Measurements from ENCODE around the gene CD4.

Gene CD4

GRCh38 chr12:6817662-6818157, 28.4 kb downstream of the CD4 start:
- no peak for DNase-seq

GRCh38 chr12:6818222-6818621, 28.9 kb downstream of the CD4 start:
- DNase-seq = no peak

- no peak for DNase-seq
Measured at GRCh38 chr12:6818645-6819044, 29.3 kb downstream of the CD4 start.

GRCh38 chr12:6819106-6820030, 30.0 kb downstream of the CD4 start:
- no peak for DNase-seq

GRCh38 chr12:6820166-6820565, 30.8 kb downstream of the CD4 start:
- no peak for DNase-seq

- DNase-seq = no peak
Measured at GRCh38 chr12:6821591-6822425, 32.5 kb downstream of the CD4 start, which contains the start of gene GPR162. TSS of gene GPR162 (plus strand) at chr12:6821821. CDS start at chr12:6823899, 2,078 bp downstream.

GRCh38 chr12:6822426-6823135, 33.3 kb downstream of the CD4 start:
- no peak for DNase-seq

GRCh38 chr12:6823182-6824084, 34.1 kb downstream of the CD4 start:
- no peak for DNase-seq

- DNase-seq = no peak
Measured at GRCh38 chr12:6824085-6824775, 34.9 kb downstream of the CD4 start.

- no peak for DNase-seq
Measured at GRCh38 chr12:6824901-6825381, 35.6 kb downstream of the CD4 start.

- DNase-seq = peak; percentile 74
Measured at GRCh38 chr12:6825398-6826124, 36.2 kb downstream of the CD4 start.

GRCh38 chr12:6826125-6826733, 36.9 kb downstream of the CD4 start:
- no peak for DNase-seq

- DNase-seq = no peak
Measured at GRCh38 chr12:6826734-6827436, 37.6 kb downstream of the CD4 start.

- DNase-seq = peak; percentile 50
Measured at GRCh38 chr12:6827437-6827911, 38.1 kb downstream of the CD4 start.

GRCh38 chr12:6827982-6828780, 38.9 kb downstream of the CD4 start, which contains the start of gene P3H3:
TSS of gene P3H3 (plus strand) at chr12:6828407. CDS start at chr12:6828441, 34 bp downstream.
- DNase-seq = no peak

- no peak for DNase-seq
Measured at GRCh38 chr12:6828781-6829535, 39.6 kb downstream of the CD4 start.
